ENCODE results near the gene RCOR1.

RCOR1 gene

DNA sequence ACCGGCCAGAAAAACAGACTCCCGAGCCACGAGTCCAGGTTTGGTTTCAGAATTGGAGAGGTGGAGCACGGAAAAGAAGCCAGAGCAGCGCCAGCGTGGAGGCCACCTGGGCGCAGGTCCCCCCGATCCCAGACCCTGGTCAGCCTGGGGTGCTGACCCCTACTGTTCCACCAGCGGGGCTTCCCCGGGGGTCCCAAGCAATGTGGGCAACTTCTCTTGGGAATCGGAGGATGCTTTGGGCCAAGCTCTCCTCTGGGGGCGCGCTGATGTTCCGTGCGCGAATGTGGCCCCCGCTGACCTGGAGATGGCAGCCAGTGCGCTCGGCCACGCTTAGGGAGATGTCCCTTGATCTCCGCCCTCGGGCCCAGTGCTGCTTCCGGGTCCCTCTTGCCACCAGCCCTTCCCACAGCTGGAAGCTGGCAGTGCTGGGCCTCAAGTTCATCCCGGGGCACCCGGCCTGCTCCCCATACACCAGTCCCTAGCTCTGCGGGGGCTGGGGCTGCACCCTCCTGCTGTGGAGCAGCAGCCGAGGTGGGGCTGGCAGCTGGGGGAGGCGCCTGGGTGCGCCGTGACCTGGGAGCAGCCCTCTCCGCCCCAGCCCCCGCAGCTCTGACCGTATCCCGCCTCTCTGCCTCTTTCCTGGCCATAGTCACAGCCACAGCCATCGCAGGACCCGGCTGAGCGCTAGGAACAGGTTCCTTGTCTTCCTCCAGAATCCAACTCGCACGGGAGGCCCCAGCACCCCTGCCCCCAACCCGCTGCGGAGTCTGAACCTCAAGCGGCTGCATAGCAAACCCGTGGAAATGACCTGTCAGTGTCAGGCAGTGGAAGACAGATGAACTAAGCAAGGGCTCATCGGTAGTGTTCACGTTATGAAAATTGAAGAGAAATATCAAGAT is 91.2 kb downstream of the RCOR1 start:
- Histone ChIP-seq H3K27me3 (ENCODE audit: insufficient read depth, low read length, poor library complexity) (no peaks in the 10 kb centered on the region), H3K4ac (ENCODE audit: low read depth, low read length) (no peak overlapping the region), H4K8ac (ENCODE audit: low read depth, low read length) (peak overlapping the region; percentile 65), H3K4me1 (ENCODE audit: control insufficient read depth, low read depth, low read length) (no peaks in the 10 kb centered on the region), H3K79me2 (ENCODE audit: control insufficient read depth, insufficient read depth, low read length) (peaks cover 20% of the 10 kb centered on the region), H2BK120ac (ENCODE audit: low read depth, low read length) (no peak overlapping the region), H4K5ac (ENCODE audit: low read length) (no peak overlapping the region), H3K79me1 (ENCODE audit: low read length) (peaks cover 23% of the 10 kb centered on the region), H3K9ac (ENCODE audit: low read length) (no peak overlapping the region), H3K27ac (ENCODE audit: low read depth, low read length) (no peak overlapping the region), H3K23ac (ENCODE audit: low read length) (no peak overlapping the region), H3K18ac (ENCODE audit: low read length) (no peak overlapping the region), H3K56ac (ENCODE audit: low read length) (no peak overlapping the region), H3K4me2 (ENCODE audit: low read length) (no peak overlapping the region), H3K4me3 (ENCODE audit: low read length) (no peak overlapping the region), H3K36me3 (ENCODE audit: control insufficient read depth, insufficient read depth, low read length) (no peaks in the 10 kb centered on the region), H2BK5ac (ENCODE audit: low read length) (no peak overlapping the region), H2BK15ac (replicated peaks; ENCODE audit: low read depth) (no peak overlapping the region), H2AK5ac (ENCODE audit: low read length) (no peak overlapping the region)
- DNase-seq: no peak
- no CpG with 5 or more reads among the region's 45 CpGs for WGBS (ENCODE audit: extremely low coverage, insufficient coverage, low lambda C conversion rate)

DNA sequence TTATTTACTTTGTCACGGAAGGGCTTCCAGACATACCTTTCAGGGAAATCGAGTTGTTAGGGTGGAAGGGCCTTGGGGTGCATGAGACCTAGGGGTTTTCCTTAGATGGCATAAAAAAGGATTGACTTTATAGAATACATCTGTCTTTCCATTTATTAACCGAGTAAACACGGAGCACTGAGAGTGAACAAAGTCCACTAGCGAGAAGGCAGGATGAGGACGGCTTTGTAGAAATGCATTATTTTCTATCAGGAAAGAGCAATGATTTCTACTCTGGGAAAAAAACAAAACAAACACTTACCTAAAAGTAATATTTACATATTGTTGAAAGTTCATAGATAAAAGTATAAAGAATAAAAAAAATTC is 91.8 kb downstream of the RCOR1 start:
- Histone ChIP-seq H4K5ac (ENCODE audit: low read length) (no peak overlapping the region), H4K8ac (ENCODE audit: low read depth, low read length) (no peak overlapping the region), H3K18ac (ENCODE audit: low read length) (no peak overlapping the region), H3K79me2 (ENCODE audit: control insufficient read depth, insufficient read depth, low read length) (peaks cover 24% of the 10 kb centered on the region), H3K27ac (ENCODE audit: low read depth, low read length) (no peak overlapping the region), H3K4me3 (ENCODE audit: low read length) (no peak overlapping the region), H3K9ac (ENCODE audit: low read length) (no peak overlapping the region), H3K56ac (ENCODE audit: low read length) (no peak overlapping the region), H3K4me2 (ENCODE audit: low read length) (no peak overlapping the region), H2BK15ac (replicated peaks; ENCODE audit: low read depth) (no peak overlapping the region), H3K27me3 (ENCODE audit: insufficient read depth, low read length, poor library complexity) (no peaks in the 10 kb centered on the region), H3K4me1 (ENCODE audit: control insufficient read depth, low read depth, low read length) (no peaks in the 10 kb centered on the region), H2BK5ac (ENCODE audit: low read length) (no peak overlapping the region), H3K36me3 (ENCODE audit: control insufficient read depth, insufficient read depth, low read length) (no peaks in the 10 kb centered on the region), H3K4ac (ENCODE audit: low read depth, low read length) (no peak overlapping the region), H2BK120ac (ENCODE audit: low read depth, low read length) (no peak overlapping the region), H3K79me1 (ENCODE audit: low read length) (peaks cover 27% of the 10 kb centered on the region), H3K23ac (ENCODE audit: low read length) (no peak overlapping the region), H2AK5ac (ENCODE audit: low read length) (no peak overlapping the region)
- WGBS (ENCODE audit: extremely low coverage, insufficient coverage, low lambda C conversion rate): no CpG with 5 or more reads among the region's 6 CpGs
- DNase-seq: no peak

DNA sequence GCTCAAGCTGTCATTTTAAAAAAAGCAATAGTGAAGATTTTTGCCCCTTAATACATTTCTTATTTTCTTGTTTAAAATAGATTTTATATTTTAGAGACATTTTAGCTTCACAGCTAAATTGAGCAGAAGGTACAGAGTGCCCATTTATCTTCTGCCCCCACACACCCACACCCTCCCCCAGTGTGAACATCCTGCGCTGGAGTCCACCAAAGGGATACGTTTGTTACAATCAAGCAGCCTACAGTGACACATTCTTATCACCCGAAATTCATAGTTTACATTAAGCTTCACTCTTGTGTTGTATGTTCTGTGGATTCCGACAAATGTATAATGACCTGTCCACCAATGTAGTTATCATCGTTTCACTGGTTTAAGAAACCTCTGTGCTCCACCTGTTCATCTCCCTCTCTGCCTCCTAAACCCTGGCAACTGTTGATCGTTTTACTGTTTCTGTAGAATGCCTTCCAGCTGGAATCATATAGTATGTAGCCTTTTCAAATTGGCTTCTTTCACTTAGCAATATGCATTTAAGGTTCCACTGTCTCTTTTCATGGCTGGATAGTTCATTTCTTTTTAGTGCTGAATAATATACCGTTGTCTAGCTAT is 93.8 kb downstream of the RCOR1 start:
- no peak overlapping the region for H2BK15ac ChIP-seq (replicated peaks; ENCODE audit: low read depth)
- DNase-seq: no peak
- H2BK120ac ChIP-seq (ENCODE audit: low read depth, low read length): no peak overlapping the region
- H3K4ac ChIP-seq (ENCODE audit: low read depth, low read length): no peak overlapping the region
- peaks cover 30% of the 10 kb centered on the region for H3K79me2 ChIP-seq (ENCODE audit: control insufficient read depth, insufficient read depth, low read length)
- no peak overlapping the region for H2AK5ac ChIP-seq (ENCODE audit: low read length)
- H4K8ac ChIP-seq (ENCODE audit: low read depth, low read length): no peak overlapping the region
- WGBS (ENCODE audit: extremely low coverage, insufficient coverage, low lambda C conversion rate): no CpG with 5 or more reads among the region's 7 CpGs
- H2BK5ac ChIP-seq (ENCODE audit: low read length): no peak overlapping the region
- H3K4me1 ChIP-seq (ENCODE audit: control insufficient read depth, low read depth, low read length): no peaks in the 10 kb centered on the region
- peaks cover 31% of the 10 kb centered on the region for H3K79me1 ChIP-seq (ENCODE audit: low read length)
- no peak overlapping the region for H3K23ac ChIP-seq (ENCODE audit: low read length)
- H3K18ac ChIP-seq (ENCODE audit: low read length): no peak overlapping the region
- no peak overlapping the region for H3K56ac ChIP-seq (ENCODE audit: low read length)
- H3K36me3 ChIP-seq (ENCODE audit: control insufficient read depth, insufficient read depth, low read length): no peaks in the 10 kb centered on the region
- H3K9ac ChIP-seq (ENCODE audit: low read length): no peak overlapping the region
- no peak overlapping the region for H3K4me2 ChIP-seq (ENCODE audit: low read length)
- H3K27me3 ChIP-seq (ENCODE audit: insufficient read depth, low read length, poor library complexity): no peaks in the 10 kb centered on the region
- no peak overlapping the region for H4K5ac ChIP-seq (ENCODE audit: low read length)
- H3K27ac ChIP-seq (ENCODE audit: low read depth, low read length): no peak overlapping the region
- no peak overlapping the region for H3K4me3 ChIP-seq (ENCODE audit: low read length)

DNA sequence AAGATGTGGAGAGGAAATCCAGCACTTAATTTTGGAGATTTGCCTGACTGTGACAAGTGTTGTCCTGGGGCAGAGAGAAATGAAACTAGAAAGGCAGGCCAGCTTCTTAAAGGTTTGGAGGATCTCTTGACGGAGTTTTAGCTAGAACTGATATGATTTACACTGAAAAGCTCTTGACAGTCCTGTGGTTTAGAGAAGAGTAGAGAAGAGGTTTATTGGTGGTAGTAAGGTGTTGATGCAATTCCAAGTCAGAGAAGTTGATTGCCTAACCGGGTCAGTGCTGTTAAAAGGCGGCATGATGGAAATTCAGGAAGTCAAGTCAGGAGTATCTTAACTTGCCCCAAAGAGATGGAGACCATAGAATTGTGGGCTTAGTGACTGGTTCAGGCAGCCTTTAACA is 95.8 kb downstream of the RCOR1 start:
- Histone ChIP-seq H3K56ac (ENCODE audit: low read length) (no peak overlapping the region), H3K4me3 (ENCODE audit: low read length) (no peak overlapping the region), H3K18ac (ENCODE audit: low read length) (no peak overlapping the region), H3K9ac (ENCODE audit: low read length) (no peak overlapping the region), H2AK5ac (ENCODE audit: low read length) (no peak overlapping the region), H3K4me2 (ENCODE audit: low read length) (no peak overlapping the region), H3K27ac (ENCODE audit: low read depth, low read length) (no peak overlapping the region), H4K5ac (ENCODE audit: low read length) (no peak overlapping the region), H3K79me1 (ENCODE audit: low read length) (peaks cover 31% of the 10 kb centered on the region), H2BK15ac (replicated peaks; ENCODE audit: low read depth) (no peak overlapping the region), H4K8ac (ENCODE audit: low read depth, low read length) (no peak overlapping the region), H3K4me1 (ENCODE audit: control insufficient read depth, low read depth, low read length) (no peaks in the 10 kb centered on the region), H2BK120ac (ENCODE audit: low read depth, low read length) (no peak overlapping the region), H3K36me3 (ENCODE audit: control insufficient read depth, insufficient read depth, low read length) (no peaks in the 10 kb centered on the region), H3K4ac (ENCODE audit: low read depth, low read length) (no peak overlapping the region), H2BK5ac (ENCODE audit: low read length) (no peak overlapping the region), H3K23ac (ENCODE audit: low read length) (no peak overlapping the region), H3K27me3 (ENCODE audit: insufficient read depth, low read length, poor library complexity) (no peaks in the 10 kb centered on the region), H3K79me2 (ENCODE audit: control insufficient read depth, insufficient read depth, low read length) (peaks cover 28% of the 10 kb centered on the region)
- no peak for DNase-seq
- no CpG with 5 or more reads among the region's 3 CpGs for WGBS (ENCODE audit: extremely low coverage, insufficient coverage, low lambda C conversion rate)

DNA sequence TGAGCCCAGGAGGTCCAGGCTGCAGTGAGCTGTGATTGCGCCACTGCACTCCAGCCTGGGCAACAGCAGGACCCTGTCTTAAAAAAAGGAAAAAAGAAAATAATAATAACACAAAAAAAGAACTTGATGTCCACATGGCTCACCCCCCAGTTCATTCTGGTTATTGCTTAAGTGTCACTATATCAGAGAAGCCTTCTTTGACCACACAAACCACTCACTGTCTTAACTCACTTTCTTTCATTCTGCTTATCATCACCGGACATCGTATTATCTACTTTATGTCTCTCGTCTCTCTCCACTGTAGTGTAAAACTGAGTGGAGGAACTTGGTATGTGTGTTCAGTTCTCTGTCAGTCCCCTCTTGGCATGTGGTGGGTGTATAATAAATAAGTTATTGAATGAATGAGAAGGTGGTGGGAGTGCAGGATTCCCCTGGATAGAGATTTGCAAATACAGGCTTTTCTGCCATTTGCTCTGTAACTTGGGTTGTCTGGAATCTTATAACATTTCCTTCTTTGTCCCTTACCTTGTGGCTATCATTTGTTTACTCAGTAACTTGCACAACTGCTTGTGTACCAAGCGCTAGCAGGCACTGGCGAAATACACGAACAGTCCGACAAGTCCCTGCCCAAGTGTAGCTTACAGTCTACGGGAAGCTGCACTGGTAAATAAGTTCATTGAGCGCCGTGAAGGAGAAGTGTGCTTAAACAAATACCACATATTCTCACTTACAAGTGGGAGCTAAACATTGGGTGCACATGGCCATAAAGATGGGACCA is 98.2 kb downstream of the RCOR1 start:
- no CpG with 5 or more reads among the region's 11 CpGs for WGBS (ENCODE audit: extremely low coverage, insufficient coverage, low lambda C conversion rate)
- H3K4me2 ChIP-seq (ENCODE audit: low read length): no peak overlapping the region
- H3K4me3 ChIP-seq (ENCODE audit: low read length): no peak overlapping the region
- H2BK5ac ChIP-seq (ENCODE audit: low read length): no peak overlapping the region
- H3K36me3 ChIP-seq (ENCODE audit: control insufficient read depth, insufficient read depth, low read length): no peaks in the 10 kb centered on the region
- no peak overlapping the region for H2BK15ac ChIP-seq (replicated peaks; ENCODE audit: low read depth)
- no peaks in the 10 kb centered on the region for H3K27me3 ChIP-seq (ENCODE audit: insufficient read depth, low read length, poor library complexity)
- H3K56ac ChIP-seq (ENCODE audit: low read length): no peak overlapping the region
- H3K9ac ChIP-seq (ENCODE audit: low read length): no peak overlapping the region
- peaks cover 25% of the 10 kb centered on the region for H3K79me2 ChIP-seq (ENCODE audit: control insufficient read depth, insufficient read depth, low read length)
- H4K8ac ChIP-seq (ENCODE audit: low read depth, low read length): no peak overlapping the region
- H3K4me1 ChIP-seq (ENCODE audit: control insufficient read depth, low read depth, low read length): no peaks in the 10 kb centered on the region
- H3K23ac ChIP-seq (ENCODE audit: low read length): no peak overlapping the region
- DNase-seq: no peak
- H3K18ac ChIP-seq (ENCODE audit: low read length): no peak overlapping the region
- no peak overlapping the region for H2BK120ac ChIP-seq (ENCODE audit: low read depth, low read length)
- no peak overlapping the region for H3K27ac ChIP-seq (ENCODE audit: low read depth, low read length)
- H3K4ac ChIP-seq (ENCODE audit: low read depth, low read length): no peak overlapping the region
- H2AK5ac ChIP-seq (ENCODE audit: low read length): no peak overlapping the region
- H3K79me1 ChIP-seq (ENCODE audit: low read length): peaks cover 28% of the 10 kb centered on the region
- H4K5ac ChIP-seq (ENCODE audit: low read length): no peak overlapping the region

Data from mesendoderm (in vitro differentiated cells).